HepG2 (cell line): ENCODE results near the gene FASTKD3.

ENCODE experiments used
- HNF4G ChIP-seq, 2 experiments: sonication (generic) in 1 of 2; formaldehyde crosslinking in 1 of 2; IDR thresholded peaks; 2 replicates each; pipeline versions ENCODE4 v1.4.0 to v1.6.1; 2011 to 2020; ENCODE audit warnings: borderline replicate concordance in 2 of 2, low read depth in 2 of 2, mild to moderate bottlenecking in 2 of 2, low read length in 1 of 2, missing genetic modification reagents in 1 of 2, moderate library complexity in 1 of 2
- RELA ChIP-seq: sonication (generic); formaldehyde crosslinking; IDR thresholded peaks from 2 replicates; pipeline ENCODE4 v1.4.0; 2020; ENCODE audit warnings: missing genetic modification reagents
- ZSCAN20 ChIP-seq: sonication (generic); formaldehyde crosslinking; IDR thresholded peaks from 2 replicates; pipeline ENCODE4 v1.4.0; 2020; ENCODE audit warnings: missing genetic modification reagents, mild to moderate bottlenecking, borderline replicate concordance
- TF ChIP-seq, protein P1 (sequence below): sonication (generic); formaldehyde crosslinking; conservative IDR thresholded peaks from 2 replicates; pipeline ENCODE4 v1.4.0; 2020; ENCODE audit warnings: missing genetic modification reagents
- TF ChIP-seq, protein P2 (sequence below): sonication (generic); formaldehyde crosslinking; IDR thresholded peaks from 2 replicates; pipeline ENCODE4 v1.9.0; 2022; ENCODE audit warnings: missing genetic modification reagents, mild to moderate bottlenecking, borderline replicate concordance
- TF ChIP-seq, protein P3 (sequence below): sonication (generic); formaldehyde crosslinking; IDR thresholded peaks from 2 replicates; pipeline ENCODE4 v1.5.0; 2020; ENCODE audit warnings: mild to moderate bottlenecking, missing genetic modification reagents, moderate library complexity

DNA sequence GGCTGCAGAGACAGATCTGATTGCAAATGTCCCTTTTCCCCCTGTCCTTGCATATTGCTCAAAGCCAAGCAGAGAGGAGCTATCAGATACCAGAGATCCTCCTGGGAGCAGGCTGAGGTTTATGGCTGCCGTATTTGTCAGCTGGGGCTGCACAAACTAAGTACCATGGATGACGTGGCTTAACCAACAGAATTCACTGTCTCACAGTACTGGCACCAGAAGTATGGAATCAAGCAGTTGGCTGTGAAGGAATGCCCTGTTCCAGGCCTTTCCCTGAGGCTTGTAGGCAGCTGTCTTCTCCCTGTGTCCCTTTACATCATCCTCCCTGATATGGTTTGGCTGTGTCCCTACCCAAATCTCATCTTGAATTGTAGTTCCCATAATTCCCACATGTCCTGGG lies 20.5 kb downstream of the FASTKD3 start:
- TF ChIP-seq, protein P1, sequence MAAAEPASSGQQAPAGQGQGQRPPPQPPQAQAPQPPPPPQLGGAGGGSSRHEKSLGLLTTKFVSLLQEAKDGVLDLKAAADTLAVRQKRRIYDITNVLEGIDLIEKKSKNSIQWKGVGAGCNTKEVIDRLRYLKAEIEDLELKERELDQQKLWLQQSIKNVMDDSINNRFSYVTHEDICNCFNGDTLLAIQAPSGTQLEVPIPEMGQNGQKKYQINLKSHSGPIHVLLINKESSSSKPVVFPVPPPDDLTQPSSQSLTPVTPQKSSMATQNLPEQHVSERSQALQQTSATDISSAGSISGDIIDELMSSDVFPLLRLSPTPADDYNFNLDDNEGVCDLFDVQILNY = no peak
- TF ChIP-seq ZSCAN20 (CRISPR knock-in tag) (no peak), RELA (CRISPR knock-in tag) (no peak), HNF4G (IDR thresholded peaks at IDR 0.05; ENCODE audit: borderline replicate concordance, low read depth, low read length) (no peak), HNF4G (CRISPR knock-in tag; IDR thresholded peaks at IDR 0.05; ENCODE audit: borderline replicate concordance, low read depth) (no peak)
- TF ChIP-seq, protein P2, sequence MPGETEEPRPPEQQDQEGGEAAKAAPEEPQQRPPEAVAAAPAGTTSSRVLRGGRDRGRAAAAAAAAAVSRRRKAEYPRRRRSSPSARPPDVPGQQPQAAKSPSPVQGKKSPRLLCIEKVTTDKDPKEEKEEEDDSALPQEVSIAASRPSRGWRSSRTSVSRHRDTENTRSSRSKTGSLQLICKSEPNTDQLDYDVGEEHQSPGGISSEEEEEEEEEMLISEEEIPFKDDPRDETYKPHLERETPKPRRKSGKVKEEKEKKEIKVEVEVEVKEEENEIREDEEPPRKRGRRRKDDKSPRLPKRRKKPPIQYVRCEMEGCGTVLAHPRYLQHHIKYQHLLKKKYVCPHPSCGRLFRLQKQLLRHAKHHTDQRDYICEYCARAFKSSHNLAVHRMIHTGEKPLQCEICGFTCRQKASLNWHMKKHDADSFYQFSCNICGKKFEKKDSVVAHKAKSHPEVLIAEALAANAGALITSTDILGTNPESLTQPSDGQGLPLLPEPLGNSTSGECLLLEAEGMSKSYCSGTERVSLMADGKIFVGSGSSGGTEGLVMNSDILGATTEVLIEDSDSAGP (CRISPR knock-in tag) = no peak
- TF ChIP-seq, protein P3, sequence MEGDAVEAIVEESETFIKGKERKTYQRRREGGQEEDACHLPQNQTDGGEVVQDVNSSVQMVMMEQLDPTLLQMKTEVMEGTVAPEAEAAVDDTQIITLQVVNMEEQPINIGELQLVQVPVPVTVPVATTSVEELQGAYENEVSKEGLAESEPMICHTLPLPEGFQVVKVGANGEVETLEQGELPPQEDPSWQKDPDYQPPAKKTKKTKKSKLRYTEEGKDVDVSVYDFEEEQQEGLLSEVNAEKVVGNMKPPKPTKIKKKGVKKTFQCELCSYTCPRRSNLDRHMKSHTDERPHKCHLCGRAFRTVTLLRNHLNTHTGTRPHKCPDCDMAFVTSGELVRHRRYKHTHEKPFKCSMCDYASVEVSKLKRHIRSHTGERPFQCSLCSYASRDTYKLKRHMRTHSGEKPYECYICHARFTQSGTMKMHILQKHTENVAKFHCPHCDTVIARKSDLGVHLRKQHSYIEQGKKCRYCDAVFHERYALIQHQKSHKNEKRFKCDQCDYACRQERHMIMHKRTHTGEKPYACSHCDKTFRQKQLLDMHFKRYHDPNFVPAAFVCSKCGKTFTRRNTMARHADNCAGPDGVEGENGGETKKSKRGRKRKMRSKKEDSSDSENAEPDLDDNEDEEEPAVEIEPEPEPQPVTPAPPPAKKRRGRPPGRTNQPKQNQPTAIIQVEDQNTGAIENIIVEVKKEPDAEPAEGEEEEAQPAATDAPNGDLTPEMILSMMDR (CRISPR knock-in tag) = no peak
